Activated T-cell treated with anti-CD3 and anti-CD28 coated beads, Interleukin-2, amount 50 U/mL, for 24 hours (primary cell): Measurements from ENCODE around the gene DLX3.

Experiments used
- DNase-seq: peaks from one replicate; pipeline ENCODE4 v3.0.0-alpha.2; 2020
- H3K27ac Mint-ChIP-seq: 2 replicates; pipeline ENCODE4 v1.8.0; 2020; ENCODE audit warnings: mild to moderate bottlenecking, mixed read lengths
- H3K27me3 Mint-ChIP-seq: 2 replicates; pipeline ENCODE4 v1.8.0; 2020; ENCODE audit warnings: mixed read lengths
- H3K36me3 Mint-ChIP-seq: 2 replicates; pipeline ENCODE4 v1.8.0; 2020; ENCODE audit warnings: low read depth, mixed read lengths
- H3K4me1 Mint-ChIP-seq: 2 replicates; pipeline ENCODE4 v1.8.0; 2020; ENCODE audit warnings: low read depth, mixed read lengths
- H3K4me3 Mint-ChIP-seq: 2 replicates; pipeline ENCODE4 v1.8.0; 2020; ENCODE audit warnings: mild to moderate bottlenecking, moderate library complexity, mixed read lengths
- H3K9me3 Mint-ChIP-seq: 2 replicates; pipeline ENCODE4 v1.8.0; 2020; ENCODE audit warnings: mixed read lengths

Gene DLX3

GRCh38 chr17:49951362-49952082 is 43.5 kb downstream of the DLX3 start:
- no peak overlapping the region for H3K27ac Mint-ChIP-seq
- H3K36me3 Mint-ChIP-seq, result no peaks in the 10 kb centered on the region
- H3K27me3 Mint-ChIP-seq, result peaks cover 65% of the 10 kb centered on the region
- no peaks in the 10 kb centered on the region for H3K4me1 Mint-ChIP-seq
- H3K9me3 Mint-ChIP-seq, result no peaks in the 10 kb centered on the region
- DNase-seq, result no peak
- no peak overlapping the region for H3K4me3 Mint-ChIP-seq

GRCh38 chr17:49949634-49950033 is 45.4 kb downstream of the DLX3 start:
- H3K9me3 Mint-ChIP-seq, result no peaks in the 10 kb centered on the region
- no peak overlapping the region for H3K27ac Mint-ChIP-seq
- H3K27me3 Mint-ChIP-seq, result peaks cover 75% of the 10 kb centered on the region
- no peaks in the 10 kb centered on the region for H3K4me1 Mint-ChIP-seq
- H3K4me3 Mint-ChIP-seq, result no peak overlapping the region
- DNase-seq, result no peak
- H3K36me3 Mint-ChIP-seq, result no peaks in the 10 kb centered on the region

DNA sequence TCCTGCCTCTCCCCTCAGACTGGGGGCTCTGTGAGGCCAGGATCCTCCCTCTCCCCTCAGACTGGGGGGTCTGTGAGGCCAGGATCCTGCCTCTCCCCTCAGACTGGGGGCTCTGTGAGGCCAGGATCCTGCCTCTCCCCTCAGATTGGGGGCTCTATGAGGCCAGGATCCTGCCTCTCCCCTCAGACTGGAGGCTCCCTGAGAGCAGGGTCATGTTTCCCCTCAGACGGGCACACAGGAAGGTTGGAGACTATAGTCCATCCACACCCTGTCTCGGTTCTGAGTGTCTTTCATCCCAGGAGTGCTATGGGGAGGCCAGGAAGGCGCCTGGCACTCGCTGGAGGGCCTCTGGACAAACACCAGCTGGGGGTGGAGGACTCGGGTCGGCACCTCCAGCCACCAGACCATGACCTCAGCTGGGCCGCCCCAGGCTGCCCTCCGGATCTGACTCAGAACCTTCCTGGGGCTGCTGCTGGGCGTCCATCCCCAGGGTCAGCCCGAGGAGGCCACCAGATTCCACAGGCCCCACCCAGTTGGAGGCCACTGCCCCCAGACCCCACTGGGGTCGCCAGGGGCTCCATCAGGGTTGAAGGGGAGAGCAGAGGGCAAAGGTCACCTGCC is 48.0 kb downstream of the DLX3 start:
- Mint-ChIP-seq H3K27ac (no peak overlapping the region), H3K36me3 (no peaks in the 10 kb centered on the region), H3K9me3 (no peaks in the 10 kb centered on the region), H3K4me1 (no peaks in the 10 kb centered on the region), H3K4me3 (no peak overlapping the region), H3K27me3 (peaks cover 68% of the 10 kb centered on the region)
- DNase-seq, result no peak

- no peaks in the 10 kb centered on the region for H3K4me1 Mint-ChIP-seq
- H3K27me3 Mint-ChIP-seq, result peaks cover 60% of the 10 kb centered on the region
- no peaks in the 10 kb centered on the region for H3K9me3 Mint-ChIP-seq
- H3K27ac Mint-ChIP-seq, result no peak overlapping the region
- no peak for DNase-seq
- H3K36me3 Mint-ChIP-seq, result no peaks in the 10 kb centered on the region
- H3K4me3 Mint-ChIP-seq, result no peak overlapping the region
These were observed 48.8 kb downstream of the DLX3 start for GRCh38 chr17:49946208-49946607.

- Mint-ChIP-seq H3K4me3 (no peak overlapping the region), H3K4me1 (no peaks in the 10 kb centered on the region), H3K27ac (no peak overlapping the region), H3K9me3 (no peaks in the 10 kb centered on the region), H3K36me3 (no peaks in the 10 kb centered on the region), H3K27me3 (peaks cover 42% of the 10 kb centered on the region)
- no peak for DNase-seq
These were observed 50.7 kb downstream of the DLX3 start for GRCh38 chr17:49944273-49944870.

GRCh38 chr17:49942947-49943346 is 52.1 kb downstream of the DLX3 start:
- Mint-ChIP-seq H3K4me3 (no peak overlapping the region), H3K9me3 (no peaks in the 10 kb centered on the region), H3K27ac (no peak overlapping the region), H3K36me3 (no peaks in the 10 kb centered on the region), H3K27me3 (peaks cover 37% of the 10 kb centered on the region), H3K4me1 (no peaks in the 10 kb centered on the region)
- no peak for DNase-seq

DNA sequence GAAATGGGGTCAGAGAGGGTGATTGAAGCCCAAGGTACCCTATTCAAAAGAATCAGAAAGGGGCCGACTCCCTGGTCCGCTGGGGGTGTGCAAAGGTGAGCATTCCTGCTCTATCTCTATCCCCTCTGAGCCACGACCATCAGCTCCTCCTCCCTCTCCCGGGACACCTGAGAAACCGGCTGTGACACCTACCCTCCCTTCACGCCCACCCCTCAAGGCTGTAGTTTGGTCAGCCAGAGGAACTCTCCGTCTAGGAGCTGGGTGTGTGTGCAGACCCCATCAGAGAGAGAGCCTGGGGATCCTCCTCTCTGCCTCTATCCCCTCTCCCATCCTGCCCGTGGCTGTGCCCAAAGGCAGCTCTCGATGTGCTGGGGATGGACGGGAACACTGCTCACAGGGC is 53.6 kb downstream of the DLX3 start:
- no peaks in the 10 kb centered on the region for H3K9me3 Mint-ChIP-seq
- DNase-seq, result no peak
- H3K27me3 Mint-ChIP-seq, result peaks cover 31% of the 10 kb centered on the region
- no peaks in the 10 kb centered on the region for H3K4me1 Mint-ChIP-seq
- no peak overlapping the region for H3K27ac Mint-ChIP-seq
- no peaks in the 10 kb centered on the region for H3K36me3 Mint-ChIP-seq
- H3K4me3 Mint-ChIP-seq, result no peak overlapping the region
